GM11168 (cell line): ENCODE results near the gene SMCO1.
"Not testable (repeated sequence)": the region's sequence is repeated elsewhere in the genome, so short reads cannot be mapped to it uniquely, and the experiment has no call there.

Experiments
- in situ Hi-C: fragments of 300-500 bp; cut with MboI; formaldehyde crosslinking; loops from one replicate; pipeline ENCODE4 v1.12.0; 2022; ENCODE audit warnings: low sequenced_read_pairs; ENCODE audit not compliant: unreplicated experiment

Gene SMCO1

GRCh38 chr3:196514913-196515621 lies at the start of gene SMCO1:
Gene SMCO1, minus strand, starts transcription at chr3:196515346. Its CDS starts 137 bp downstream, at chr3:196515209.
- in situ Hi-C loops = loop anchor here (25.0 kb wide), 1 partner anchor 453 kb away; no protein-coding TSS in a partner anchor

GRCh38 chr3:196563721-196564225 lies 48.6 kb upstream of the SMCO1 start:
- in situ Hi-C loops = no loop called here

GRCh38 chr3:196559826-196560225 lies 44.7 kb upstream of the SMCO1 start:
- in situ Hi-C loops = no loop called here

- in situ Hi-C loops = no loop called here
Observed at GRCh38 chr3:196558476-196558875, 43.3 kb upstream of the SMCO1 start.

- in situ Hi-C loops = no loop called here
Observed at GRCh38 chr3:196557236-196557635, 42.1 kb upstream of the SMCO1 start.

GRCh38 chr3:196555295-196555694 lies 40.1 kb upstream of the SMCO1 start:
- in situ Hi-C loops = no loop called here

- in situ Hi-C loops = no loop called here
Observed at GRCh38 chr3:196554205-196554604, 39.1 kb upstream of the SMCO1 start.

- in situ Hi-C loops = no loop called here
Observed at GRCh38 chr3:196553551-196553950, 38.4 kb upstream of the SMCO1 start.

GRCh38 chr3:196552253-196552652 lies 37.1 kb upstream of the SMCO1 start:
- in situ Hi-C loops = no loop called here

GRCh38 chr3:196550172-196550571 lies 35.0 kb upstream of the SMCO1 start:
- in situ Hi-C loops = not testable (repeated sequence)

GRCh38 chr3:196549312-196549711 lies 34.2 kb upstream of the SMCO1 start:
- in situ Hi-C loops = not testable (repeated sequence)

GRCh38 chr3:196547067-196547466 lies 31.9 kb upstream of the SMCO1 start:
- in situ Hi-C loops = no loop called here

- in situ Hi-C loops = no loop called here
Observed at GRCh38 chr3:196546537-196546936, 31.4 kb upstream of the SMCO1 start.

- in situ Hi-C loops = no loop called here
Observed at GRCh38 chr3:196544491-196544992, 29.4 kb upstream of the SMCO1 start.

- in situ Hi-C loops = no loop called here
Observed at GRCh38 chr3:196541684-196542445, 26.7 kb upstream of the SMCO1 start.

- in situ Hi-C loops = no loop called here
Observed at GRCh38 chr3:196537319-196537984, 22.3 kb upstream of the SMCO1 start.

- in situ Hi-C loops = no loop called here
Observed at GRCh38 chr3:196533260-196533681, 18.1 kb upstream of the SMCO1 start.

GRCh38 chr3:196531418-196531817 lies 16.3 kb upstream of the SMCO1 start:
- in situ Hi-C loops = no loop called here

- in situ Hi-C loops = no loop called here
Observed at GRCh38 chr3:196528639-196529233, 13.6 kb upstream of the SMCO1 start.

GRCh38 chr3:196525141-196525540 lies 10.0 kb upstream of the SMCO1 start:
- in situ Hi-C loops = no loop called here
